ENCODE measurements around the gene NCEH1.

DNA sequence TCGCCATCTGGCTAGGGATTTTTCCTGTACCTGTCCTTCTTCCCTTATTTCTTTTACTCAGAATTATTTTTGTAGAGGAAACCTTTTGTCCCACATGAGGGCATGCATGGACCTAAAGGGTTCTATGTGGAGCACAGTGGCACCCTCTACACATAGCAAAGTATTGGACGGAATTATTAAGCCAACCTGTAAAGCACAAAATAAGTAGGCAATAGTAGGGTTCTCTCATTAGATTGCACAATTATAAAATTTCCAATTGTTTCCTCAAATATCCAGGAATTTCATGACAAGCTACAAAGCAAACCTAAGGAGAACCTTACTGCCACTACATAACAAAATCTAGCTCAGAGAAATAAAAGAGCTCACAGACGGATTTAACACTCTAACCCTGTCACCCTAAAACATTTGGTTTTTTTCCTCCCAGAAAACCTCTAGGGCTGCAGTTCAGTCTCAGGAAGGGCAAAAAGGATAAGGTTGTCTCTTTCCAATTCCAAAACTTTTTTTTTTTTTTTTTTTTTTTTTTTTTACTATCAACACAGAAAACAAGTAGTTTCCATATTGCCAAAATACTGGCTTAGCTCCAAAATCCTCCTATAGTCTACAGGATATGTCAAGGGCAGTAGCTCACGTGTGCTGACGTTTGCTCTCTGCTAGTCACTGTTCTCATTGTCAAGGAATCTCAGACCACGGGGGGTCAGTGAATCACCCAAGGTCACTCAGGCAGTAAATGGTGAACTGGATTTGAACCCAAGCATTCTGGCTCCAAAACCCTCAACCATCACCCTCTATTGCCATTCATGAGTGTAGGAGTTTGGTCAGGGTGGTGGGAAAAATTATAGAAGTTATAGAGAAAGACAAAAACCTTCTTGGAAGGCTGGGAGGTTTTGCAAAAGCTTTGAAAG, 52.3 kb downstream of the NCEH1 start:
- TF ChIP-seq, protein P1, sequence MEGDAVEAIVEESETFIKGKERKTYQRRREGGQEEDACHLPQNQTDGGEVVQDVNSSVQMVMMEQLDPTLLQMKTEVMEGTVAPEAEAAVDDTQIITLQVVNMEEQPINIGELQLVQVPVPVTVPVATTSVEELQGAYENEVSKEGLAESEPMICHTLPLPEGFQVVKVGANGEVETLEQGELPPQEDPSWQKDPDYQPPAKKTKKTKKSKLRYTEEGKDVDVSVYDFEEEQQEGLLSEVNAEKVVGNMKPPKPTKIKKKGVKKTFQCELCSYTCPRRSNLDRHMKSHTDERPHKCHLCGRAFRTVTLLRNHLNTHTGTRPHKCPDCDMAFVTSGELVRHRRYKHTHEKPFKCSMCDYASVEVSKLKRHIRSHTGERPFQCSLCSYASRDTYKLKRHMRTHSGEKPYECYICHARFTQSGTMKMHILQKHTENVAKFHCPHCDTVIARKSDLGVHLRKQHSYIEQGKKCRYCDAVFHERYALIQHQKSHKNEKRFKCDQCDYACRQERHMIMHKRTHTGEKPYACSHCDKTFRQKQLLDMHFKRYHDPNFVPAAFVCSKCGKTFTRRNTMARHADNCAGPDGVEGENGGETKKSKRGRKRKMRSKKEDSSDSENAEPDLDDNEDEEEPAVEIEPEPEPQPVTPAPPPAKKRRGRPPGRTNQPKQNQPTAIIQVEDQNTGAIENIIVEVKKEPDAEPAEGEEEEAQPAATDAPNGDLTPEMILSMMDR (IDR thresholded peaks at IDR 0.05; ENCODE audit: low read depth, low read length, missing input control): no peak
- TF ChIP-seq YY1 (IDR thresholded peaks at IDR 0.05): no peak
- TF ChIP-seq TAF1 (conservative IDR thresholded peaks at IDR 0.05): no peak
- TF ChIP-seq FOXA1 (IDR thresholded peaks at IDR 0.05): no peak
- no peak for TF ChIP-seq HNF4G (IDR thresholded peaks at IDR 0.05)

Measured in liver (tissue), 3 donors.